NCI-H345 (cell line): Measurements from ENCODE around the gene HEATR5A.
"Not testable (repeated sequence)": the region's sequence is repeated elsewhere in the genome, so short reads cannot be mapped to it uniquely, and the experiment has no call there.

Experiments used
- DNase-seq: peaks from one replicate; lab custom pipeline; 2025; lab: John Stamatoyannopoulos, UW

The HEATR5A gene

DNA sequence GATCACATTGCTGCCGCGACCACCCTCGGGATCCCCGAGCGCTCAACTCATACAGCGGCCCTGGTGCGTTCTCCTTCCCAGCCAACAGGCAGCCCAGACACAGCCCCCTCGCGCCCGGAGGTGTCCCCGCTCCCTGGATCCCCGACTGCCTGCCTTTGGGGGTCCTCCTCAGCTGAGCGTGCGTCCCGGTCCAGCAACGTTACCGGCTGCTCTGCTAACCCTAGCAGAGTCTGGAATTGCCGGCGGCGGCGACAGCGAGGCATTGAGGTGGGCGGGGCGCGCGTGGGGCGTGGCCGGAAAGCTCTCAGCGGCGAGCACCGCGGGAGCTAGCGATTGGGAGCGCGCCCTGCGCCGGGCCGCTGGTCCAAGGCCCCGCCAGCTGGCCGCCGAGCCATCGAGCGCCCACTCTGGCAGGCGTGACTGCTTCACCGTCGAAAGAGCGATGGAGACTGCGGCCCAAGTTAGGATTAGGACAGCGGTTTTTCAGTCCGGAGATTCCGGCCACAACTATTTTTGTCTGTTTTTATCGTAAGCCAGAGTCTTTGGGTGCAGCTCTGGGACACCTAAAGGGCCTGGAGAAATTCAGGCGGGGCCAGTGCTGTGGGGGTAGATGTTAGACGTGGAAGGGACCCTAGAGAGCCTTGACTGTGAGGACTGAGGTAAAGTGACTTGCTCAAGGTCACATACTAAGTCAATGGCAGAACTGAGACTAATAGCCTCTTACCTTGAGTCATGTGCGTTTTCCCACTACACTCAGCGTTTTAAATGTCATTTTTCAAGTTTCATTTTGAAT is at the start of gene HEATR5A:
Gene HEATR5A (minus strand): TSS at position 232 of the 793 bp plus-strand sequence. CDS start 17,575 bp downstream, outside the sequence.
- peak; percentile 95 for DNase-seq

DNA sequence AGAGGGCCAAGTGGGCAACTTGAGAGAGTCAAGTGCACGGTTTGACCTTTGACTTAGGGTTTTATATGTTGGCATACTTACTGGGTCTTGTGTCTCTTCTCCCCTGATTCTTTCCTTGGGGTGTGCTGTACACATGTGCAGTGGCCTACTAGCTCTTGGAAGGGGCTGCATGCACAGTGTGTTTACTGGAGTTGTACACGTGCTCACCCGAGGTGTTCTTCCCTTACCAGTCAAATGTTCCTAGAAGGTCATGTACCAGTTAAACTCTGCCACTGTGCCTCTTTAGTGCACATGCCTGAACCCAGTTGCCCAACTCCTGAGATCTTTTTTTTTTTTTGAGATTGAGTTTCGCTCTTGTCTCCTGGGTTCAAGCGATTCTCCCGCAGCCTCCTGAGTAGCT is 46.2 kb upstream of the HEATR5A start:
- no peak for DNase-seq

DNA sequence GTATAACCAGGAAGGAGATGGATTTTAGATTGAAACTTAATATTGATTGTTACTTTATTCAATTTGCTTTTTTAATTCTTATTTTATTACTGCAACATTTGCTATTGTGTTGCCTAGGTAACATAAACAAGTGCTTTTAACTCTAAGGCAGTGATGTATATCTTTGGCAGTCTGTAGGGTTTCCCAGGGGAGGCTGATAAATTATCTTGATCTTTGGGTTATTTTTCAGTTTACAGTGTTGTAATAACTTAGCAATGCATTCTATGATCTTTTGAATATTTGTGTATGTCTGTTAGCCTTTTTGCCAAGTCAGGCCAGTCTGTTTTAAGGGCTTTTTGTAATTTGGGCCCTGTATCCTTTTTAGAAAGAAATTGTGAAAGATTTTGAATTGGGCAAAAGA is 44.8 kb upstream of the HEATR5A start:
- no peak for DNase-seq

DNA sequence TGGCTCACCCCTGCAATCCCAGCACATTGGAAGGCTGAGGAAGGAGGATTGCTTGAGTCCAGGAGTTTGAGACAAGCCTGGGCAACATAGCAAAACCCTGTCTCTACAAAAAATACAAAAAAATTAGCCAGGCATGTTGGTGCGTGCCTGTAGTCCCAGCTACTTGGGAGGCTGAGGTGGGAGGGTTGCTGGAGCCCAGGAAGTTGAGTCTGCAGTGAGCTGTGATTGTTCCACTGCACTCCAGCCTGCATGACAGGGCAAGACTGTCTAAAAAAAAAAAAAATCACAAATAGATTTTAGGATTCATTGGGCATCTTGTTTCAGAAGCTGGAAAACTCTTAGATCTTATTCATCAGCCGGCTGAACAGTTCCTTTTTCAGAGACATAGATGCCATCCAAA is 42.1 kb upstream of the HEATR5A start:
- not testable (repeated sequence) for DNase-seq

DNA sequence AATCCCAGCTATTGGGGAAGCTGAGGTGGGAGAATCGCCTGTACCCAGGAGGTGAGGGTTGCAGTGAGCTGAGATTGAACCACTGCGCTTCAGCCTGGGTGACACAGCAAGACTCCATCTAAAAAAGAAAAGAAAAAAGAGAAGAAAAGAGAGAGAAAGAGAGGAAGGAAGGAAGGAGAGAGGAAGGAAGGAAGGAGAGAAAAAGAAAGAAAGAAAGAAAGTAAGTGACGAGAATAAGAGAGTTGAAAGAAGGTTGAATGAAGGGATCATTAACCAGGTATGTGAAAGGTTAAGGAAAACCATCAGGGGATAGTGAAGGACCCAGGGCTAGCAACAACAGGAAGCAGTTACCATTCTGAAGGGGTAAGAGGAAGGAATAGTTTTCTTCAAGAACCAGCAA is 41.2 kb upstream of the HEATR5A start:
- DNase-seq, result no peak

DNA sequence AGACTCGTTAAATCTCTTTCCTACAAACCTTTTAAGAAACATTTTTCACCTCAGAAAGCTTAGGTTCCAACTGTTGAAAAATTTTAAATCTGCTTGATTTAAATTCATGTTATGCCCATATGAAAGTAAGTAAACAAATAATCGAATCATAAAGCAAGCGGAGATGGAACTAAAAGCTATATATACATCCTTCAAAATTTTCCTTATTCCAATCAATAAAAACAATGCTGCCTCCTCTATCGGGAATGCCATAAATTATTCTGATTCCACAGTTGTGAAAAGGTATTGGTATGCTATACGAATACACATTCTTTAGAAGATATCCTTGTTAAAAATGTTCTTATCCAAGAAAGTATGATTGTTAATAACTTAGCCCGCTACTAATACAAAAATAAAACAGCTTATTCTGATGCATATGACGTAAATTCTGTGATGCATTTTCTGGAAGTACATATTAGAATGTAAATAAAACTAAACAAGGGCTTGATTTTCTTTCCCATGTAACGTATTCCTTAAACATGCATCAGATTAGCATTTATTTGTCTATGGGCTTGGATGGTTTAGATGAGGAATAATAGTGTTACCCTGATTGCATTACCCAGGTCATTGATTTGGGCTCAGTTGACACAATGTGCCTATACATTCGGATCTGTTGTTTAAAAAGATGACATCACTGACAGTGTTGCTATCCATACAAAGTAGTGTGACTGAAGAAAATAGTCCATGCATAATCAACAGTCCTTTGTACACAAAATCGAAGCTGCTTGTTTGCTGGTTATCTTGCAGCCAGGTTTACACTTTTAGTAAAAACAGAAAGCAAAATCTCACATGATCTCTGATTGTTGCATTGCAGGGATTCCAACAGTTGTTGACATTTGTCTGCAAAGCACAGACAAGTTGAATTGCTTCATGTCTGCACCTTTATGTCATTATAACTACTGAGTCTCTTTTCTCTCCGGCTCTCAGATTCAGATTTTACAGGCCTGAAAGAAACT is 37.6 kb upstream of the HEATR5A start:
- peak; percentile 22 for DNase-seq

DNA sequence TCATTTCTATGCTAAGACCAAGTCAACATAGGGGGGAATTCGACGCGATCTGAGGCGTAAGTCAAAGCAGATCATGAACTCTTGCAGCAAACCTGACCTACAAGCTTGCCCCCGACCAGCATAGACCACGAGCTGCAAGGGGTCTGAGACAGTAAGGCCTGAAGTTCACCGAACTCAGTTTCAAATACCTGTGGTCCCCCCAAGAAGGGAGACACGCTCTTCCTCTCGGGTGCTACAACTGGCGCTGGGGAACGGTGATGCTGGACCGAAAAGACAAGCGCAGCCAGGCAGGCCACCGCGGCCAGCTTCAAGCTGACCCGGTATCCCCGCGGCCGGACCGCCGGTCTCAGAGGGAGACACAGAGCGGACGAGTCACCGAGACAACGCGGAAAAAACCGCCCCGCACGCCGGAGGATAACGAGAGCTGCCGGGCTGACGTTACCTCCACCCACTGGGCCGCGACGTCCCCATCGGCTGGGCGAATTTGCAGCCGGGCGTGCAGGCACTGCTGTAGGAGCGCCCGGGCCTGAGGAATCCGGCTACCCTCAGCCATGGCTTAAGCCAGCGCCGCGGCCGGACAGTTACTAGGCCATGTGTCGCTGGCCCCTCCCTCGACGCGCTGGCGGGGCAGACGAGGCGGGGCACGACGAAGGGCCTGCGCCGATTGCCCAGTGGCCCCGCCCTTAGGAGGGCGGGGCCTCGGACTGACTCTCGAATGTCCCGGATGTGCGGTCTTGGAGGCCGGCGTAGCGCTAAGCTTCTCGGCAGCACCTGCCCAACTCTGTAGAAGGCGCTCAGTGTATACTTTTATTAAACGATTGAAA is 36.7 kb upstream of the HEATR5A start, which contains the start of gene DTD2:
Gene DTD2 (minus strand): TSS at position 666 of the 824 bp plus-strand sequence. CDS start 113 bp downstream, at position 553.
- DNase-seq, result peak; percentile 97

DNA sequence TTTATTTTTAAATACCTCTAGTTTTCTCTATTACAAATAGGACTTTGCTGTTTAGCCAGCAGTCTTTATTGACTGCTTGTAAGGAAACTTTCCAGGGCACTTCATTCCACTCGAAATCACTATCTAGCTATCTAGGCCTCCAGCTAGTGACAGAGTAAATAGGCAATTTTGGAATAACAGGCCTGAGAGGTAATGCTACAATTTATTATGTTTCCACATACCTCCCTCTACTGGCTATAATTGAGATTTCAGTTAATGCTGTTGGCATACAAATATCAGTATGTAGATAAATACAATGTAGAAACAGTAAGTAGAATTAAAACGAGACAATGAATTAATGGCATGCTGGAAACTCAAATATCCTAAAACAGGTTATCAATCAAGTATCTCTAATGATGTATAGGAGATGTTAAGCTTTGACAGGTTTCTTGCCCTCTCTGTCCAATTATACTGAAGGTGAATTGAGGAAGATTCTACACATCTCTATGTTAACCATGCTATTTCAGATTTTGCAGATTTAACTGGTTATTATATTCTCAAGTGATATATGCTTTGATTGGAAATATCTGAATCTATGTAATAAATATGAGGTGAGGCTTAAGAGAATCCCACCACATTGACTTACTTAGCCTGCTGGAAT is 29.7 kb upstream of the HEATR5A start:
- peak; percentile 24 for DNase-seq

DNA sequence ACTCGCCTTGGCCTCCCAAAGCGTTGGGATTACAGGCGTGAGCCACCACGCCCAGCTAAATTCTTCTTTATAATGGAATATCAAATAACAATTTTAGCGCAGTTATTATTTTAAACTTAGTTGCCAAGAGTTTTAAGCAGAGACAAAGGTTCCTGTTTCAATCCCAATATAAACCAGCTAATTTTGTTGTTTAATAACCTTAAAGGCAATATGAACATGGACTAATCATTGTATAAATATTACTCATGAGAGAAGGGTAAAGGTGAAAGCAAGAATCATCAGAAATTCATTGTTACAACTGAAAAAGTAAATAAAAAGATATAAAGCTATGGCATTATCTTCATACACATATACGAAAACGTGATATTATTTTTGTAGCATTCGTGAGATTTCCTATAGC is 28.8 kb upstream of the HEATR5A start:
- DNase-seq, result no peak

DNA sequence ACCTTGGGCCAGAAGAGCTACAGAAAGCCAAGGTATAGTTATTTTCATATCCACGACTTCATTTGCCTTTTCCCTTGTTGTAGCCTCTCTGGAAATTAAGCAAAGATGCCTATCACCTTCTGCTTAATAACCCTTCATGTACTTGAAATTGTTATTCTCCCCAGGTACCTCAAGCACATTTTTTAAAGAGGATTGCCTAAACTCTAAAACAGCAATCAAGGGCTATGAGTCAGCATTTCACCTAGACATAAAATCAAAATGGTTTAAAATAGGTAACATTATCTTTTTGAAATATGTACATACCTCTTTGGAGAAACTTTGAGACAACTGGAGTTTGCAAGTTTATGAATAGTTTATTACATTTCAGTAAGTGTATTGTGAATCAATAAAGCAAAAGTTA is 25.4 kb upstream of the HEATR5A start:
- no peak for DNase-seq

DNA sequence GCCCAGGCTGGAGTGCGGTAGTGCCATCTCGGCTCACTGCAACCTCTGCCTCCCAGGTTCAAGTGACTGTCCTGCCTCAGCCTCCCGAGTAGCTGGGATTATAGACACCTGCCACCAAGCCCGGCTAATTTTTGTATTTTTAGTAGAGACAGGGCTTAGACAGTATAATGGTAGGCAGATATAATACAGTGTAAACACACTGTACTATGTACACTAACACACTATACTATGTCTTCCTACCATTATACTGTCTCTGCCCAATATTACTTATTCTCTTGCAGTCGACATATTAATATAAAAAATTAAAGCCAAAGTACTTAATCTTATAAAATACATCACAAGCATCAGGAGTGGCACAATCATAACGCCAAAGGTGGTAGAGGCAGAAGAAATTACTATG is 21.9 kb upstream of the HEATR5A start:
- DNase-seq, result no peak

DNA sequence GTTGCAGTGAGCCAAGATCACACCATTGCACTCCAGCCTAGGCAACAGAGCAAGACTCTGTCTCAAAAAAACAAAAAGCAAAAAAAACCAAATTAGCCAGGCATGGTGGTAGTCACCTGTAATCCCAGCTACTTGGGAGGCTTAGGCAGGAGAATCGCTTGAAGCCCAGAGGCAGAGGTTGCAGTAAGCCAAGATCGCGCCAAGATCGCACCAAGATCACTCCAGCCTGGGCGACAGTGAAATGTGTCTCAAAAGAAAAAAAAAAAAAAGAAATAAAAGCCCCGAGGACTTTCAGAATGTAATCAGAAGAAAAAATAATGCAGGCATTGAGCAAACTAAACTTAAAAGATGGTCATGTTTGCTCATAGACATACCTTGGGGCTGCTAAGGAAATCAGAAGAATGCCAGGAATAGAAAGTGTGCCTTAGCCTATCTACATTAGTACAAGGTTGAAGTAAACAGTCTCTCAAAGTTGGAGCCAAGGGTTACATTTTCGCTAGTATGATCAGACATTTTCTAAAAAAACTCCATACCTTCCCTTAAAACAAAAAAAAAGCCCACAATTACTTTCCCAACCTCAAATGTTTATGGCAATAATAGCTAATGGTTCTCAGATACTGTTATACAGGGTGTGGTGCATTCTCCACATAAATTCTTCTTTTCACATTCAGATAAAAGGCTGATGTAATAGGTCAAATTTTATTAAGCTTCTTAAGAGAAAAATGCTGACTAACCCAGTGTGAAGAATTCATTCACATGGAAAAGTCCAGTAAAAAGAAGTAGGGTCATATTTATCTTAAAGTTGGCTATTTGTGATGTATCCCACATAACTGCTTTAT is 21.1 kb upstream of the HEATR5A start:
- no peak for DNase-seq

DNA sequence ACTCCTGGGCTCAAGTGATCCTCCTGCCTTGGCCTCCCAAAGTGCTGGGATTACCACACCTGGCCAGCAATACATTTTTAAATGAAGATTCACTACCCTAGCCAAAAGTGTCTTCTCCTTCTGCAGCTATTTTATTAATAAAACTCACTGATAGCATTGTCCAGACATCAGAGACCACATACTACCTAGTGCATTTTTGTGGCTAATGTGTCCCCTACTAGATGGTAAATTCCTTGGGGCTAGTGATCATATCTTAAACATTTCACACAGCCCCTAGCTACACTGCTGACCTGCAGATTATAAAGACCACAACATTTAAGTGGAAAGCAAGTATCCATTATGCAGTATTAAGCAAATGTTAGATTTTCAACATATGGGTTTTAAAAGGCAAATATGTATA is 19.9 kb upstream of the HEATR5A start:
- DNase-seq, result no peak

DNA sequence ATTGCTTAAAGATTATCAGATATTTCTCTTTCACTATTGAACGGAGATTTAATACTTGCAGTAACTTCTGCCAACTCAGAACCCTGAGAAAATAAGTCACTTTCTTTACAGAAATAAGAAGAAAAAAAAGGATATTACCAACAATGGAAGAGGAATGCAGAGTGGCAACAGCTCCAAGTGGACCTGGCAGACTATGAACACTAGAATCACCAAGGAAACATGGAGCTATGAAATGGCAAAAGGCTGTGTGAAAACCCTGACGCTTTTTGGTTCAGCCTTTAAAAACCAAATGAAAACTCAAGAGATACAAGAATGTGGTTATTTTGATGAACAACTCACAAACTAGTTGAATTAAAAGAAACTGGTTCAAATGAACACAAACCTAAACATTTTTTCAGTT is 19.2 kb upstream of the HEATR5A start:
- DNase-seq, result no peak

DNA sequence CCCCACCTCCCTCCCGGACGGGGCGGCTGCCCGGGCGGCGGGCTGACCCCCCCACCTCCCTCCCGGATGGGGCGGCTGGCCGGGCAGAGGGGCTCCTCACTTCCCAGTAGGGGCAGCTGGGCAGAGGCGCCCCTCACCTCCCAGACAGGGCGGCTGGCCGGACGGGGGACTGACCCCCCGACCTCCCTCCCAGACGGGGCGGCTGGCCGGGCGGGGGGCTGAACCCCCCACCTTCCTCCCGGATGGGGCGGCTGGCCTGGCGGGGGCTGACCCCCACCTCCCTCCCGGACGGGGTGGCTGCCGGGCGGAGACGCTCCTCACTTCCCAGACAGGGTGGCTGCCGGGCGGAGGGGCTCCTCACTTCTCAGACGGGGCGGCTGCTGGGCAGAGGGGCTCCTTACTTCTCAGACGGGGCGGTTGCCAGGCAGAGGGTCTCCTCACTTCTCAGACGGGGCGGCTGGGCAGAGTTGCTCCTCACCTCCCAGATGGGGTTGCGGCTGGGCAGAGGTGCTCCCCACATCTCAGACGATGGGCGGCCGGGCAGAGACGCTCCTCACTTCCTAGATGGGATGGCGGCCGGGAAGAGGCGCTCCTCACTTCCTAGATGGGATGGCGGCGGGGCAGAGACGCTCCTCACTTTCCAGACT is 16.8 kb upstream of the HEATR5A start:
- DNase-seq, result not testable (repeated sequence)

DNA sequence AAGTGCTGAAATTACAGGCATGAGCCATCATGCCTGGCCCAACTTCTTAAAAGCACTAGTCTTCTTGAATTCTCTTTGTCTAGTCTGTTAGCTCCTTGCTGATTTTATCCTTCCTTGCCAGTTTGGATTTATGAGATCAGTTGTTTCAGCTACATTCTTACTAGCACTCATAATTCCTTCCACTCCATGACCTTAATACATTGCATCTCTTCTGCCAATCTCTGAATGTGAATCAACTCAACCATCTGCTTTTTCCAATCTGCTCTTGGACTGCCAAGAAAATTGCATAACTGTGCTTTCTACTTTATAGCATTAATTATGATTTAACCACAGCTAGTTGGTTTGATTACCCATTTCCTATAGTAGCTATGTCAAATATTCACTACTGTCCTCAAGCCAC is 14.9 kb upstream of the HEATR5A start:
- no peak for DNase-seq

DNA sequence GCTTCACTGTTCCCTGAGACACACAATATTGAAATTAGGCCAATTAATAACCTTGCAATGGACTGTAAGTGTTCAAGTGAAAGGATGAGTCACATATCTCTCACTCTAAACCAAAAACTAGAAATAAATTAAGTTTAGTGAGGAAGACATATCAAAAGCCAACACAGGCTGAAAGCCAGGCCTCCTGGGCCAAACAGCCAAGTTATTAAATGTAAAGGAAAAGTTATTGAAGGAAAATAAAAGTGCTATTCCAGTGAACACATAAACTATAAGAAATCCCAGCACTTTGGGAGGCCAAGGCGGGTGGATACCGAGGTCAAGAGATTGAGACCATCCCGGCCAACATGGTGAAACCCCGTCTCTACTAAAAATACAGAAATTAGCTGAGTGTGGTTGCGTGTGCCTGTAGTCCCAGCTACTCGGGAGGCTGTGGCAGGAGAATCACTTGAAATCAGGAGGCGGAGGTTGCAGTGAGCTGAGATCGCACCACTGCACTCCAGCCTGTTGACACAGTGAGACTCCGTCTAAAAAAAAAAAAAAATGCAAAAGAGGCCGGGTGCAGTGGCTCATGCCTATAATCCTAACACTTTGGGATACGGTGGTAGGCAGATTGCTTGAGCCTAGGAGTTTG is 10.4 kb upstream of the HEATR5A start:
- no peak for DNase-seq

DNA sequence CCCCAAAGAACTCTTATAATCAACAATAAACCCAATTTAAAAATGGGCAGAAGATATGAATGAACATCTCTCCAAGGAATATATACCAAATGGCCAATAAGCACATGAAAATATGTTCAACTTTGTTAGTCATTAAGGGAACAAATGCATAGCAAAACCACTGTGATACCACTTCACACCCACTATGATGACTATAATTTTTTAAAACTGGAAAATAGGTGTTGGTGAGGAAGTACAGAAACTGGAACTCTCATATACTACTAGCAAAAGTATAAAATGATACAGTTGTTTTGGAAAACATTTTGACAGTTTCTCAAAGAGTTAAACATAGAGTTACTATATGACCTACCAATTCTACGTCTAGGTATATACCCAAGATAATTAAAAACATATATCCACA is 9.4 kb upstream of the HEATR5A start:
- DNase-seq, result no peak

DNA sequence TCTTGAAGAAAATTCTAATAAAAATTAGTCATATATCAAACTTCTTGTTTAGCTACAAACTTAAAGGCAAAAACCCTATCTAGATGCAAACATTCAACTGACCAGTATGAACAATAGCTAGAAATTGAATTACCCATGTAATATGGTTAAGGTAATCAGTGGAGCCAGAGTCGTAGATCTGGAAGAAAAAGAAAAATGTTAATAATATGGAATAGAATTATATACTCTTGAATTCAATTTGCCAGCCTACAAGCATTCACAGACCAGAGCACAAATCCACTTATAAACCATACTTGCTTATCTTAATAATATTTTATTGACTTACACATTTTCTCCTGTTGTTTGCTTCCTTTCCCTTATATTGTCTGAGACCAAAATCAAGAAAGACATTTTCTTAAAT is 7.7 kb upstream of the HEATR5A start:
- no peak for DNase-seq
